HFFc6 (cell line): ENCODE results near the gene MSI2. TPM values are rescaled to one million over a fixed set of nuclear protein-coding genes. Genes with fewer than 3 reads are reported as not detected.

Source experiments
- DNase-seq: peaks from one replicate; pipeline ENCODE4 v3.0.0-alpha.2; 2018
- H3K27ac Mint-ChIP-seq: 2 replicates; pipeline ENCODE4 v1.8.0; 2020; ENCODE audit warnings: mild to moderate bottlenecking, mixed read lengths
- H3K27me3 Mint-ChIP-seq: 2 replicates; pipeline ENCODE4 v1.8.0; 2021; ENCODE audit warnings: mild to moderate bottlenecking, moderate library complexity, mixed read lengths; ENCODE audit not compliant: insufficient read depth
- H3K36me3 Mint-ChIP-seq: 2 replicates; pipeline ENCODE4 v1.8.0; 2021; ENCODE audit warnings: low read depth, mixed read lengths
- H3K4me1 Mint-ChIP-seq: 2 replicates; pipeline ENCODE4 v1.8.0; 2020; ENCODE audit warnings: low read depth, mixed read lengths
- H3K4me3 Mint-ChIP-seq: 2 replicates; pipeline ENCODE4 v1.8.0; 2020; ENCODE audit warnings: mild to moderate bottlenecking, moderate library complexity, mixed read lengths
- H3K9me3 Mint-ChIP-seq: 2 replicates; pipeline ENCODE4 v1.8.0; 2020; ENCODE audit warnings: mild to moderate bottlenecking, mixed read lengths
- total RNA-seq, 6 experiments: library from RNA; stranded (reverse); fragmentation: NEBNext Ultra II Directional; extraction: Animal tissue kit (Norgen Biotek cat#: 25700); gene quantifications; 2 replicates in 1 of 6; 3 replicates in 5 of 6; pipeline ENCODE4 v1.2.3, GENCODE V29; 2021
- TF ChIP-seq, protein P1 (sequence below): fragments of 200-600 bp; sonication (generic); IDR thresholded peaks from 2 replicates; pipeline ENCODE4 v1.5.0; 2021; ENCODE audit warnings: antibody characterized with exemption, mild to moderate bottlenecking

The MSI2 gene
- total RNA-seq, 6 experiments from 2014 or later = 53.5 to 71.7 (median 55.0) TPM

DNA sequence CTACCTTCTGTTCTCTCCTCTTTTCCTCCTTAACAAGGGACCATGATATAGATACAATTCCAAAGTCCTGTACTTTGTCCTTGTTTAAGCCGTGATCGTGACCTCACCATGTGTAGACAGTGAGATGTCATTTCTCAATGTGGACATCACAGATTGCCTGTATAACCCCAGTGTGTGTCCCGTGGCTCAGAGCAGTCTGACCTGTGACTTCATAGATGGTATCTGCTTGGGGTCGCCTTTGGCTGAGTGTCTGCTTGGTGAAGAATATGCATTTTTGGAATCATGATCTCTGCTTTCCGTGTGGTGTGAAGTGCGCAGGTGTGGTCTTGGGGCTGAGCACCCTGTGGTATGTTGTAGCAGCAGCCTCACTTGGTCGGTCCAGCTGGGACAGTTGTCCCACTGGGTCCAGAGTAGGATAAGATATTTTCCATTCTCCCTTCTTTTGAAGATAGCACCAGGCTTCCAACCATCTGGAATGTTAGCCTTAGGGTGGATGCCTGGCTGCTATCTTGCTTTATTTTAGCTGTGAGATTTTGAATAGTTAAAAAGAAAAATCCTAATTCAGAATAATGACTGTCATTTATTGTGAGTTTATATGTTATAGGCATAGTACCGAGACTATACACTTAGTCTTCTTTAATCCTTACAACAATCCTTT is 13.4 kb downstream of the MSI2 start:
- H3K27me3 Mint-ChIP-seq = peaks cover 1% of the 10 kb centered on the region; the same call in 1 of the 2 replicates
- H3K4me3 Mint-ChIP-seq = no peak overlapping the region
- peaks cover 48% of the 10 kb centered on the region for H3K36me3 Mint-ChIP-seq
- H3K27ac Mint-ChIP-seq = no peak overlapping the region
- no peak for DNase-seq
- TF ChIP-seq, protein P1, sequence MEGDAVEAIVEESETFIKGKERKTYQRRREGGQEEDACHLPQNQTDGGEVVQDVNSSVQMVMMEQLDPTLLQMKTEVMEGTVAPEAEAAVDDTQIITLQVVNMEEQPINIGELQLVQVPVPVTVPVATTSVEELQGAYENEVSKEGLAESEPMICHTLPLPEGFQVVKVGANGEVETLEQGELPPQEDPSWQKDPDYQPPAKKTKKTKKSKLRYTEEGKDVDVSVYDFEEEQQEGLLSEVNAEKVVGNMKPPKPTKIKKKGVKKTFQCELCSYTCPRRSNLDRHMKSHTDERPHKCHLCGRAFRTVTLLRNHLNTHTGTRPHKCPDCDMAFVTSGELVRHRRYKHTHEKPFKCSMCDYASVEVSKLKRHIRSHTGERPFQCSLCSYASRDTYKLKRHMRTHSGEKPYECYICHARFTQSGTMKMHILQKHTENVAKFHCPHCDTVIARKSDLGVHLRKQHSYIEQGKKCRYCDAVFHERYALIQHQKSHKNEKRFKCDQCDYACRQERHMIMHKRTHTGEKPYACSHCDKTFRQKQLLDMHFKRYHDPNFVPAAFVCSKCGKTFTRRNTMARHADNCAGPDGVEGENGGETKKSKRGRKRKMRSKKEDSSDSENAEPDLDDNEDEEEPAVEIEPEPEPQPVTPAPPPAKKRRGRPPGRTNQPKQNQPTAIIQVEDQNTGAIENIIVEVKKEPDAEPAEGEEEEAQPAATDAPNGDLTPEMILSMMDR = no peak
- peaks cover 16% of the 10 kb centered on the region for H3K4me1 Mint-ChIP-seq
- H3K9me3 Mint-ChIP-seq = no peaks in the 10 kb centered on the region

DNA sequence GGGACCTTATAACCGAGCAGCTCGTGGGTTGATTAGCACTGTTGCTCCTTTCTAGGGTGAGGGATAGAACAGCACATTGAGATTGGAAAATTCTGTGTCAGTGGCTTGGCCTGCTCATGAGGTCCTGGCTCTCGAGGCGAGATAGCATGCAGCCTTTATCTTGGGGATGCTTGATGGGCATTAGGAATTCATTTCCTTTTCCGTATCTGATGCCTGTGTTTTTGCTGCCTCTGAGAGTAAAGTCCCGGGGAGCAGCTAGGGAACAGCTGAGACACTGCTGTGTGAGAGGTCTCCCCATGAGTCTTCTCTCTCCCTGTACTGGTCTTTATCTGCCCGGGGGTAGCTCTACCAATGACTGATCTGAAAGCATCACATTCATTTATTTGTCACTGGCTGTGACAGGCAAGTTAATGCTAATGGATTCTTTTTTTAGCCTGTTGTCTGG is 14.5 kb downstream of the MSI2 start:
- TF ChIP-seq, protein P1 = no peak
- H3K27ac Mint-ChIP-seq = peak overlapping the region; percentile 37
- no peaks in the 10 kb centered on the region for H3K9me3 Mint-ChIP-seq
- H3K36me3 Mint-ChIP-seq = peaks cover 40% of the 10 kb centered on the region
- peaks cover 1% of the 10 kb centered on the region; the same call in 1 of the 2 replicates for H3K27me3 Mint-ChIP-seq
- peaks cover 9% of the 10 kb centered on the region for H3K4me1 Mint-ChIP-seq
- DNase-seq = no peak
- H3K4me3 Mint-ChIP-seq = no peak overlapping the region

DNA sequence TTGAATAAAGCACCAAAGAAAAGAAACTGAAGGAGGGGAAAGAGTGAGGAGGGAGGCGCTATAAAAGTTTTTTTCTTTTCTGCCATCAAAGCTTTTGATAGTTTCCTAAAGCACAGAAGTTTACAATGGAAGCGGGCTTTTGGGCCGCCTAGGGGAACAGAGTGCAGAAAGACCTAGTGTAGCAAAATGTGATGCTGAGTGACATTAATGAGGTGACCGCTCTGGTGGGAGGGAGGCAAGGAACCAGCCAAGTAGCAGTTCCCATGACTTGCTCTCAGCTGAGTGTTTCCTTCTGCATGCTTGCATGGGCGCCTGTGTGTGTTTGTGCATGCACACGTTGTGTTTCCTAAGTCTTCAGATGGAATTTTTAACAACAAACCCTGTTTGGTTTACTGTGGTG is 15.5 kb downstream of the MSI2 start:
- Mint-ChIP-seq H3K36me3 (peaks cover 34% of the 10 kb centered on the region), H3K27me3 (no peaks in the 10 kb centered on the region), H3K27ac (no peak overlapping the region), H3K4me1 (peaks cover 9% of the 10 kb centered on the region), H3K9me3 (no peaks in the 10 kb centered on the region), H3K4me3 (no peak overlapping the region)
- DNase-seq = no peak
- TF ChIP-seq, protein P1 = no peak

DNA sequence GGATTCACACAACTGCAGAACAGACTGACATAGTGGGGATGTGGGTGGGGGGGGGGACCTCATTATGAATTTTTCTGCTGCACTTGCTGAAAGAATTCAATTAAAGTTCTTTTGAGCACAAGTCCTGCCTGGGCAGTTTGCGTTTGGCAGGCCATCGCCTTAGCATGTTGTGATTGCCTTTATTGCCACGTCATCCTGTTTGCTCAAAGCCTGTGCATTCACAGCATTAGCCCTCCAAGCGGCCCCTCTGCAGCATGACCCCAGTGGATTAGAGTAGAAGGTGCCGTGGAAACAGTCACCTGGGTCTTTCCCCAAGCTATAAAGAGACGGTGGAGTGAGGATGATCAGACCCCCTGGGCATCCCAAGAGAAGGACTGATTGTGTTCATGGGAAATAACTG is 17.2 kb downstream of the MSI2 start:
- Mint-ChIP-seq H3K36me3 (peaks cover 19% of the 10 kb centered on the region), H3K4me1 (peaks cover 9% of the 10 kb centered on the region), H3K9me3 (no peaks in the 10 kb centered on the region), H3K4me3 (no peak overlapping the region), H3K27ac (no peak overlapping the region), H3K27me3 (no peaks in the 10 kb centered on the region)
- DNase-seq = no peak
- TF ChIP-seq, protein P1 = no peak

DNA sequence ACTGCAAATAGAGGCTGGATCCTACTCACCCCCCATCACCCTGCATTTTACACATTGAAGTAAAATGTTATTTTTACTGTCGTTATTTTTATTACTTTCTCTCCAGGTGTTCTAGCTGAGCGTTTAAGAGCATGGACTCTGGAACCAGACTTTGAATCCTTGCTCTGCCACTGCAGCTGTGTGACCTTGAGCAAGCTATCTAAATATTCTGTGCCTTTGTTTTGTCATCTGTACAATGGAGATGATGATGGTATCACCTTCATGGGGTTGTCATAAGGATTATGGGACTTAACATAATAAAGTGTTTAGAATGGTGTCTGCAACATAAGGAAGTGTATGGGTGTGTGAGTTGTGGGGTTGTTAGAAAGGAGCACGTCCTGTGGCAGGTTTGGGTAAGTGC is 17.8 kb downstream of the MSI2 start:
- peaks cover 9% of the 10 kb centered on the region for H3K4me1 Mint-ChIP-seq

More for the DNA sequence above, 17.8 kb downstream of the MSI2 start:
- peaks cover 19% of the 10 kb centered on the region for H3K36me3 Mint-ChIP-seq
- DNase-seq = no peak
- TF ChIP-seq, protein P1 = no peak
- no peak overlapping the region for H3K27ac Mint-ChIP-seq
- H3K27me3 Mint-ChIP-seq = no peaks in the 10 kb centered on the region
- no peaks in the 10 kb centered on the region for H3K9me3 Mint-ChIP-seq
- no peak overlapping the region for H3K4me3 Mint-ChIP-seq
